Neural crest cell (in vitro differentiated cells): ENCODE measurements around the gene SLC4A4. TPM values are rescaled to one million over a fixed set of nuclear protein-coding genes. Genes with fewer than 3 reads are reported as not detected.

Source experiments
- DNase-seq: peaks from one replicate; pipeline ENCODE4 v3.0.0; 2021; ENCODE audit warnings: low read depth, mixed read lengths, low spot score
- H3K27ac Mint-ChIP-seq: one replicate; pipeline ENCODE4 v1.8.0; 2021; ENCODE audit warnings: mild to moderate bottlenecking, mixed read lengths; ENCODE audit not compliant: unreplicated experiment
- H3K27me3 Mint-ChIP-seq: 2 replicates; pipeline ENCODE4 v1.8.0; 2021; ENCODE audit warnings: low read depth, mild to moderate bottlenecking, mixed read lengths
- H3K36me3 Mint-ChIP-seq: 2 replicates; pipeline ENCODE4 v1.8.0; 2021; ENCODE audit warnings: low read depth, mild to moderate bottlenecking, mixed read lengths
- H3K4me1 Mint-ChIP-seq: 2 replicates; pipeline ENCODE4 v1.8.0; 2021; ENCODE audit warnings: mixed read lengths
- H3K4me3 Mint-ChIP-seq: one replicate; pipeline ENCODE4 v1.8.0; 2021; ENCODE audit warnings: mild to moderate bottlenecking, mixed read lengths
- H3K9me3 Mint-ChIP-seq: 2 replicates; pipeline ENCODE4 v1.8.0; 2021; ENCODE audit warnings: mixed read lengths
- CTCF ChIP-seq: fragments of 200-600 bp; sonication (generic); conservative IDR thresholded peaks from 2 replicates; pipeline ENCODE4 v1.5.0; 2021; ENCODE audit warnings: antibody characterized with exemption, mild to moderate bottlenecking
- total RNA-seq: library from RNA; stranded (reverse); gene quantifications from 2 replicates; pipeline ENCODE4 v1.2.1, GENCODE V29; 2021

Gene SLC4A4
- total RNA-seq, 1 donor from 2014 or later: 4.0 TPM

DNA sequence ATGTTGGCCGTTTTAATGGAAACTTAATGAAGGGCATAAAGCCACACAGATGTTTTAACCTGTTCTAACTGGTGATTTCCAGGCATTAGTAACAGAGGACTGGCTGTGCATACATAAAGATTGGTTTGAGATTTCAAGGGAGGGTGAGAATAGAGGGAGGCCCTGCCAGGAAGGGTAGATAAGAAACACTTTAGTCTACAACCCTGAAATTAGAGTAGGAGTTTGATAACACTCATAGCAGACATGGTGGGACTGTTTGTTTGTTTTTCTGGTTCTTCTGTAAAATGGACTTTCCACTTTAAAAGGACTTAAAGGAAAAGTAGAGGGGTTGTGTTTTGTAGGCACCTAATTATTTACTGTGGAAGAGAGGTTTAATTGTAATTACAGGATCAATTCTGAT is 16.2 kb downstream of the SLC4A4 start:
- no peak overlapping the region for H3K4me3 Mint-ChIP-seq
- H3K27ac Mint-ChIP-seq: no peak overlapping the region
- no peak for DNase-seq

DNA sequence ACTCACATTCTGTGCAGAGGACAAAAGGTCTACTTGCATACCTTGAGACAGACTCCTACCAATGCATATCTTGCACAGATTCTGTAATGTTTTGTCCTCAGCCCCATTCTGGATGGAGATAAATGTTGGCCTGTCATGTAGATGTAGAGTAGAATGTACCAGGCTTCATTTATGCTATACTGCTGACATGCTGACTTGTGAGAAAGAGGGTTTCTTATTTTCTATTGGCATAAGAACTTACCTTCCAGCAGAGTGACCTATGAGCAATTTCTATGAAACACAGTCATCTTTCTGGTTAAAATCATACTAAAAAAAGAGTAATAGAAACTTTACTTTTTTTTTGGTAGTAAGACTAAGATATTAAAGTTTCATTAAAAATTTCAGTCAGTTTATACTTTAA is 17.2 kb downstream of the SLC4A4 start:
- Mint-ChIP-seq H3K27me3 (no peaks in the 10 kb centered on the region), H3K27ac (no peak overlapping the region), H3K9me3 (no peaks in the 10 kb centered on the region), H3K4me3 (no peak overlapping the region), H3K4me1 (no peaks in the 10 kb centered on the region), H3K36me3 (no peaks in the 10 kb centered on the region)
- DNase-seq: no peak
- no peak for TF ChIP-seq CTCF

More for the DNA sequence above, 16.2 kb downstream of the SLC4A4 start:
- no peaks in the 10 kb centered on the region for H3K4me1 Mint-ChIP-seq
- TF ChIP-seq CTCF: no peak
- H3K9me3 Mint-ChIP-seq: no peaks in the 10 kb centered on the region
- H3K36me3 Mint-ChIP-seq: no peaks in the 10 kb centered on the region
- H3K27me3 Mint-ChIP-seq: no peaks in the 10 kb centered on the region

DNA sequence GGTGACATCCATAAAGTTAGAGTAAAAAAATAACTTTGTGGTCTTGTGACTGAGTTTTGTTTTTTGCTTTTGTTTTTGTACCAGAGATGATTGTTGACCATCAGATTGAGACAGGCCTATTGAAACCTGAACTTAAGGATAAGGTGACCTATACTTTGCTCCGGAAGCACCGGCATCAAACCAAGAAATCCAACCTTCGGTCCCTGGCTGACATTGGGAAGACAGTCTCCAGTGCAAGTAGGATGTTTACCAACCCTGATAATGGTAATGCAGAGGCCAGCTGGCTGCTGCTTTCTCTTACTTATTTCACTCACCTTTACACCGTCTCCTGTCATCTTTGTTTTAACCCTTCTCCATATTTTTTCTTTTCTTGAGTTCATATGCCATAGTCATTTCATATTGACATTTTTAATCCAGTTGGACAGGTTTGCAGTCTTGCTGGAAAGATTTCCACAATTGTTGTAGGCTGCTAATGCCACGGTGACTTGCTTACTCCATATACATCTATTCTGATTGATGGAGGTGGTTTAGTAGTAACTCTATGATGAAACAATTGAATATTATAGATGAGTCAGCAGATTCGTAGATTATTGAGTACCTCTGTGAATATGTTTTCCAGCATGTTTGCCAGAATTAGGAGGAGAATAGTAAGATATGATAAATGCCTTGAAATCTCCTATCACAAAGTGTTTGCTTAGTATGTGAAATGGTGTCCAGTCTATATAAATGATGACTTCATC is 18.3 kb downstream of the SLC4A4 start:
- Mint-ChIP-seq H3K27me3 (no peaks in the 10 kb centered on the region), H3K9me3 (no peaks in the 10 kb centered on the region), H3K4me3 (no peak overlapping the region), H3K36me3 (no peaks in the 10 kb centered on the region), H3K4me1 (no peaks in the 10 kb centered on the region), H3K27ac (no peak overlapping the region)
- TF ChIP-seq CTCF: no peak
- DNase-seq: no peak

- H3K27ac Mint-ChIP-seq: no peak overlapping the region
- H3K36me3 Mint-ChIP-seq: no peaks in the 10 kb centered on the region
- no peak for TF ChIP-seq CTCF
- no peaks in the 10 kb centered on the region for H3K27me3 Mint-ChIP-seq
- DNase-seq: no peak
- H3K4me3 Mint-ChIP-seq: no peak overlapping the region
- H3K9me3 Mint-ChIP-seq: no peaks in the 10 kb centered on the region
- H3K4me1 Mint-ChIP-seq: no peaks in the 10 kb centered on the region
Measured at GRCh38 chr4:71360844-71361243, 22.0 kb downstream of the SLC4A4 start.

DNA sequence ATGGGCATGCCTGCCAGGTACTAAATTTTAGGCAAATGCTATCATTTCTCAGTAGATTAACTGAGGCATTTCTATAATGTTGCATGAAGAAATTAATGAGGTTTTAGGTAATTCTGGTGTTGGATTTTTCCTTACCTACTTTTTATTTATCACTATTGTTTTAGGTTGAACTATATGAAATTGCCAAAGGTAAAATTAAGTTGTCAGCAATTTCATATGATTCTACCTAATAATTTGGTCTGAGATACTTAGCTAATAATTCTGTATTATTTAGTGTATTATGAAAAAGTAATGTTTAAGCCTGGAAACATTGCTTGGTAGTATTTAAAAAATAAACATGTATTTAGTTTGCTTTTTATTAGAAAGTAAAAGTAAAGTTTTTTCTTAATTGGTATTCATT is 22.7 kb downstream of the SLC4A4 start:
- Mint-ChIP-seq H3K27me3 (no peaks in the 10 kb centered on the region), H3K4me1 (no peaks in the 10 kb centered on the region), H3K9me3 (no peaks in the 10 kb centered on the region), H3K27ac (no peak overlapping the region), H3K4me3 (no peak overlapping the region), H3K36me3 (no peaks in the 10 kb centered on the region)
- no peak for DNase-seq
- no peak for TF ChIP-seq CTCF
